NT2/D1 (cell line): ENCODE results near the gene ARG1.

Experiments used
- SUZ12 ChIP-seq: IDR thresholded peaks from 2 replicates; pipeline ENCODE4 v1.6.1; 2011; ENCODE audit not compliant: insufficient read length, insufficient read depth; ENCODE audit errors: extremely low read depth
- YY1 ChIP-seq: IDR thresholded peaks from 2 replicates; pipeline ENCODE4 v1.6.1; 2011; ENCODE audit not compliant: insufficient read length, insufficient read depth
- ZNF274 ChIP-seq: IDR thresholded peaks from 2 replicates; pipeline ENCODE4 v1.6.1; 2011; ENCODE audit warnings: mild to moderate bottlenecking, low read depth, low read length

GRCh38 chr6:131613296-131613925, 40.4 kb downstream of the ARG1 start:
- TF ChIP-seq YY1 (no peak), ZNF274 (no peak), SUZ12 (no peak)
